ENCODE results near the gene CDC42BPG.

CDC42BPG gene

DNA sequence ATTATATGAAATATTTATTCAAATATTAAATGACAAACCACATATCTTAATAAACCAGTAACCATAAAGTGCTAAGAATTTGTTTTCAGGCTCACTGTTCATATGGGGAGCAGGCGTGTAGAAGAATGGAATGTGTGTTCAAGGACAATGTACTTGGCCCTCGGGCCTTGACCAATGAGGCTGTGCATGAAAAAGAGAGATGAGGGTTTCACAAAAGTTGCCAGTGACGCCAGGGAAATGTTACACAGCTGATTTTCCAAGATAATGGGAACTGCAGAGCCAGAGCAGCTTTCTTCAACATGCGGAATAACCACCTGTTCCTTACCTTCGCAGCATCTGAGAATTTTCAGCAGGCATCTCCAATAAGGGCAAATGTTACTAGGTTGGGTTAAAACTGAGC is 70.3 kb downstream of the CDC42BPG start:
- H3K4me3 ChIP-seq (ENCODE audit: low read depth, low read length) = no peak overlapping the region
- no peak for TF ChIP-seq CTCF (IDR thresholded peaks at IDR 0.05; ENCODE audit: low read depth, low read length)

Data from WI38 (cell line).